Esophagus squamous epithelium (tissue), 5 donors: ENCODE measurements around the gene MAMSTR. TPM values are rescaled to one million over a fixed set of nuclear protein-coding genes. Genes with fewer than 3 reads are reported as not detected.

Experiments used
- DNase-seq: peaks from one replicate; lab custom pipeline; 2025; lab: John Stamatoyannopoulos, UW
- H3K27ac ChIP-seq, 4 donors: fragments of 200-600 bp; sonication (generic); one replicate each; pipeline ENCODE4 v1.5.1; 2016 to 2019; ENCODE audit warnings: mild to moderate bottlenecking in 1 of 4
- H3K27me3 ChIP-seq, 4 donors: fragments of 200-600 bp; sonication (generic); 1 replicate in 3 of 4; 2 replicates in 1 of 4; pipeline versions ENCODE4 v1.5.1 to v1.6.0; 2017 to 2021; ENCODE audit warnings: antibody characterized with exemption in 1 of 4
- H3K36me3 ChIP-seq, 3 donors: fragments of 200-600 bp; sonication (generic); one replicate each; pipeline ENCODE4 v1.5.1; 2016 to 2019
- H3K4me1 ChIP-seq, 3 donors: fragments of 200-600 bp; sonication (generic); one replicate each; pipeline ENCODE4 v1.5.1; 2017 to 2019
- H3K4me3 ChIP-seq, 4 donors: fragments of 200-600 bp; sonication (generic); 1 replicate in 3 of 4; 2 replicates in 1 of 4; pipeline ENCODE4 v1.5.1; 2016 to 2019; ENCODE audit warnings: mild to moderate bottlenecking in 2 of 4, moderate library complexity in 1 of 4
- H3K9me3 ChIP-seq, 3 donors: fragments of 200-600 bp; sonication (generic); one replicate each; pipeline ENCODE4 v1.5.1; 2016 to 2019
- CTCF ChIP-seq, 6 experiments: fragments of 450-650 bp in 4 of 6; fragments of 200-600 bp in 2 of 6; sonication (generic) in 2 of 6; IDR thresholded peaks; one replicate each; pipeline ENCODE4 v1.5.1; 2016 to 2019; ENCODE audit warnings: antibody characterized with exemption in 6 of 6, mild to moderate bottlenecking in 4 of 6, moderate library complexity in 4 of 6
- POLR2A ChIP-seq, 4 donors: fragments of 450-650 bp; IDR thresholded peaks; one replicate each; pipeline ENCODE4 v1.6.1; 2017; ENCODE audit warnings: antibody characterized with exemption in 4 of 4, mild to moderate bottlenecking in 4 of 4, moderate library complexity in 3 of 4
- WGBS, 2 donors: methylation state at CpG; one replicate each; pipeline ENCODE4 v1.1.5; 2018; 5-methylcytosine and 5-hydroxymethylcytosine counted together
- intact Hi-C: fragments of 100-400 bp; cut with DNase I; formaldehyde crosslinking; loops from one replicate; pipeline ENCODE4 v1.15.0; 2022
- total RNA-seq, 4 donors: library from RNA; depleted of rRNA; stranded (reverse); fragments of >200 nt; gene quantifications; one replicate each; pipeline ENCODE4 v1.1.0, GENCODE V29; 2016
- donor health status: DM: yes; HTN: yes; CAD: no.

Gene MAMSTR
- total RNA-seq, 4 donors from 2014 or later, result 0.57 to 2.0 TPM; not detected in 2

- Histone ChIP-seq H3K27ac (no peak overlapping the region), H3K27me3 (no peaks in the 10 kb centered on the region), H3K36me3 (no peaks in the 10 kb centered on the region), H3K4me1 (peaks cover 0 to 14% (median 11%) of the 10 kb centered on the region in 3 donors), H3K9me3 (no peaks in the 10 kb centered on the region), H3K4me3 (no peak overlapping the region)
- TF ChIP-seq CTCF (IDR thresholded peaks at IDR 0.05), result no peak
- TF ChIP-seq POLR2A (IDR thresholded peaks at IDR 0.05), result no peak
- WGBS, 2 donors, result 89 to 97% methylated on average over 3 to 4 of the region's 4 CpGs
- DNase-seq, result no peak
- intact Hi-C loops, result no loop called here
These were observed 55.9 kb downstream of the MAMSTR start for GRCh38 chr19:48663667-48664066.

Other genes starting within 250 kb of the MAMSTR start
- gene LMTK3, start 207.9 kb downstream of the MAMSTR start, total RNA-seq, result 1 to 10 TPM; 2.1 to 7.8 (median 2.8) TPM
- 100 to 1,000 TPM in 2 of 4 donors, 10 to 100 TPM in 2; 84.8 to 253 (median 150) TPM for gene SULT2B1, start 167.6 kb downstream of the MAMSTR start, total RNA-seq
- 1 to 10 TPM in 3 of 4 donors, not detected in 1; 1.3 to 1.7 (median 1.4) TPM for gene SPACA4, start 113.0 kb downstream of the MAMSTR start, total RNA-seq
- 10 to 100 TPM in 1 of 4 donors, 1 to 10 TPM in 3; 3.1 to 12.3 (median 8.6) TPM for gene FAM83E, start 104.6 kb downstream of the MAMSTR start, total RNA-seq
- 1,000 to 10,000 TPM; 1,870 to 2,808 (median 2,491) TPM for gene RPL18, start 100.5 kb downstream of the MAMSTR start, total RNA-seq
- gene SPHK2, start 100.2 kb downstream of the MAMSTR start, total RNA-seq, result 10 to 100 TPM in 2 of 4 donors, 1 to 10 TPM in 2; 7.0 to 10.9 (median 9.7) TPM
- 10 to 100 TPM in 3 of 4 donors, 1 to 10 TPM in 1; 4.2 to 16.2 (median 11.7) TPM for gene DBP, start 82.3 kb downstream of the MAMSTR start, total RNA-seq
- gene CA11, start 73.5 kb downstream of the MAMSTR start, total RNA-seq, result 1 to 10 TPM; 1.4 to 6.9 (median 5.2) TPM
- under 1 TPM in 1 of 4 donors, not detected in 3; 0.57 TPM for gene NTN5, start 46.7 kb downstream of the MAMSTR start, total RNA-seq
- 100 to 1,000 TPM in 1 of 4 donors, 10 to 100 TPM in 3; 12.2 to 125 (median 38.5) TPM for gene FUT2, start 23.8 kb downstream of the MAMSTR start, total RNA-seq
- 1 to 10 TPM; 4.0 to 9.6 (median 6.5) TPM for gene RASIP1, start 20.9 kb upstream of the MAMSTR start, total RNA-seq
- 10 to 100 TPM in 1 of 4 donors, 1 to 10 TPM in 2, not detected in 1; 2.3 to 56.0 (median 5.0) TPM for gene IZUMO1, start 27.2 kb upstream of the MAMSTR start, total RNA-seq
- gene FUT1, start 32.9 kb upstream of the MAMSTR start, total RNA-seq, result 1 to 10 TPM; 3.4 to 6.3 (median 4.8) TPM
- not detected for gene FGF21, start 35.8 kb upstream of the MAMSTR start, total RNA-seq
- 10 to 100 TPM; 22.8 to 61.0 (median 42.2) TPM for gene BCAT2, start 91.3 kb upstream of the MAMSTR start, total RNA-seq
- 1 to 10 TPM in 2 of 4 donors, under 1 TPM in 1, not detected in 1; 0.83 to 9.0 (median 4.8) TPM for gene HSD17B14, start 116.8 kb upstream of the MAMSTR start, total RNA-seq
- 1 to 10 TPM; 2.8 to 9.0 (median 5.6) TPM for gene PLEKHA4, start 148.9 kb upstream of the MAMSTR start, total RNA-seq
- gene PPP1R15A, start 152.7 kb upstream of the MAMSTR start, total RNA-seq, result 10 to 100 TPM; 19.3 to 41.6 (median 33.3) TPM
- gene TULP2, start 179.0 kb upstream of the MAMSTR start, total RNA-seq, result not detected
- 100 to 1,000 TPM in 3 of 4 donors, 10 to 100 TPM in 1; 93.5 to 186 (median 157) TPM for gene NUCB1, start 180.6 kb upstream of the MAMSTR start, total RNA-seq
- gene DHDH, start 214.0 kb upstream of the MAMSTR start, total RNA-seq, result 1 to 10 TPM in 1 of 4 donors, under 1 TPM in 1, not detected in 2; 0.95 to 2.9 TPM
- 10 to 100 TPM; 38.9 to 42.8 (median 42.4) TPM for gene BAX, start 235.2 kb upstream of the MAMSTR start, total RNA-seq
- gene FTL, start 245.6 kb upstream of the MAMSTR start, total RNA-seq, result 1,000 to 10,000 TPM in 3 of 4 donors, 100 to 1,000 TPM in 1; 556 to 2,127 (median 1,494) TPM